Activated T-cell treated with anti-CD3 and anti-CD28 coated beads, Interleukin-2, amount 50 U/mL, for 48 hours (primary cell): ENCODE results near the gene CEP70.
"Not testable (repeated sequence)": the region's sequence is repeated elsewhere in the genome, so short reads cannot be mapped to it uniquely, and the experiment has no call there.

Experiments used
- DNase-seq, 2 experiments: peaks; one replicate each; pipeline ENCODE4 v3.0.0-alpha.2; 2020

The CEP70 gene

DNA sequence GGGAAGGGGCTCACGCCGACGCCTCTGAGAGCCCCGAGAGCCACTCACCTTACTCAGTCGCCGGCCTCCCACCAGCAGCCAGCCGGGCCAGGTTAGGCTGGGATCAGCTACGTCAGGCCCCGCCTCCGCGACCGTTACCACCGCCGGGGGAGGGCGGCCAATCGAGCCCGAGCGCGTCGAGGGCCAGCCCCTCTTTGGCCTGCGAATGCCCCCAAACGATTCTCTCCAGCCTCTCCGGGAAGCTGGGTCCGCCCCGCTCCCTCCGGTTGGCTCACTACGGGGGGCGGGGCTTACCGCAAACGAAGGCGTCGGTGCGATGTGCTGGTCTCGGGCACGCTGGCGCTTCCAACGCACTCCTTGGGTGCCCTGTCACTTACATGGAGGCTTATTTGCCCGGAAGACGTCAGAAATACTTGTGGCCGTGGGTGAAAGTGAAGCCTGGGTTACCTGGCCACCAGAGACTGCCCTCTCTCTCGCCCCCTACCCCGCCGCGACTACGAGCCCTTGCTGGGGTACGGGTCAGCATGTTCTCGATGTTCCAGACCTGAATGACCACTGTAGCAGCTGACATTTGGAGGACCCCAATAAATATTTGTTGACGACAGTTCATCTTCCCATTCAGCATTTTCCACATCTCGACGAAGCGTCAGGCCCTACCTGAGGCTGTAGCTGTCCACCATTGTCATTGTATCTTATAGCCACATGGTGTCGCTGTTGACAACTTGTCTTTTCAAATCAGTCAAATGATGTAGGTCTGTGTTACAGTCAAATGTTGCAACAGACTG lies at the start of gene CEP70:
TSS of gene CEP70 (minus strand) at position 111 of the 785 bp plus-strand sequence. CDS start 21,333 bp downstream, outside the sequence.
- peak; percentile 89 to 91 for DNase-seq

GRCh38 chr3:138642927-138643253 lies 48.8 kb upstream of the CEP70 start:
- DNase-seq: no peak

GRCh38 chr3:138642226-138642926 lies 48.3 kb upstream of the CEP70 start:
- DNase-seq: no peak

GRCh38 chr3:138640537-138640936 lies 46.5 kb upstream of the CEP70 start:
- DNase-seq: no peak

DNA sequence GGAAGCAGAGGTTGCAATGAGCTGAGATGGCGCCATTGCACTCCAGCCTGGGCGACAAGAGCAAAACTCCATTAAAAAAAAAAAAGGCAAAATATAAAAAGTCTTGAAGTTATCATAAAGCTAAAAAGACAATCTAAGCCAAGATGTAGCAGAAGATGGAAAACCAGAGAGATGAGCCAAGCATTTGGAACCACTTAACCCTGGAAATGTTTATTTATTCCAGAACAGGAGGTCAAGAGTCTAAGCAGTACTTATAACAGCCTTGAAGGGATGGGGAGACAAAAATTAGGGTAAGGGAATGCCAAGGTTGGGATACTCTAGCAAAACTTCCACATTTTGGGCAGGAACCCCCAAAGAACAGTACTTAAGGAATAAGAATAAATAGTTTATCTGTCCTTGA lies 44.6 kb upstream of the CEP70 start:
- DNase-seq: no peak

- DNase-seq: no peak
Measured at GRCh38 chr3:138629526-138629925, 35.5 kb upstream of the CEP70 start.

DNA sequence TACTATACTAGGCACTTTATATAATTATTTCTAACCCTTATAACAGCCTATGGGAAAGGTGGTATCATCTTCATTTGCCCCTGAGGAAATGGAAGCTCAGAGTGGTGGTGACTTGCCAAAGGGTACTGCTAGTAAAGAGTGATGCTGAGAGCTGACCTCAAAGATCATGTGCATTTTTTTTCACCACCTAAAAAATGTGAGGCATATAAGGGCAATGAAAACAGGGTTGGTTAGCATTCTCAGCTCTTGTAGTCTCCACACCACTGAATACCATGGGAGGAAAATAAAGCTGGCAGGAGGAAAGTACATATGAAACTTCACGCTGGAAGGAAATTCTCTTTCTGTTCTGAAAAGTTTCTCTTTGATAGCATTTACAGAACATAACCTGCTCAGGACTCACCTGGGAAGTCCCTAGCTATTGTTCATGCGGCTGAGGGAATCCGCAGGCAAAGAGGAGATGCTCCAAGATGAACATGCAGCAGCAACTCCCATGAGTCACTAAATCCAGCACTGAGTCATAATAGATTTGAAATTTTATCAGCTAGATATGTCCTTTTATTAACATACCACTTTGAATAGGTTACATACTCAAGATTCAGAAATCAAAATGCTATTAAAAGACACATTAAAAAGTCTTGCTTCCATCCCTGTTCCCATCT lies 31.8 kb upstream of the CEP70 start:
- no peak for DNase-seq

DNA sequence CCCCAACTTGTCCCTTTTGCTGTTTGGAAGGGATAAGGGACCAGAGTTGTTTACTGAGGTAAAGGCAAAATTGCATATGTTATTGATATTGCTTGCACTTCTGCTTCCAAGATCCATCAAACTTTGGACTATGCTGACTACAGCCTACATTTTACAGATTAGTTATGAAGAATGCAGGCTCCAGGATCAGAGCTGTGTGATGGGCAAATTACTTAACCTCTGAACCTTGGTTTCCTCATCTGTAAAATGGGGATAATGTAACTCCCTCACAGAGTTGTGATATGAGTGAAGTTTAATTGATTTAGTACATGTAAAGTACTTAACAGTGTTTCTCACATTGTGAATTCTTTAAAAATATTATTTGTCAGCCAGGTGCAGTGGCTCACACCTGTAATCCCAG lies 30.5 kb upstream of the CEP70 start:
- no peak for DNase-seq

- DNase-seq: no peak
Measured at GRCh38 chr3:138620431-138620830, 26.4 kb upstream of the CEP70 start.

DNA sequence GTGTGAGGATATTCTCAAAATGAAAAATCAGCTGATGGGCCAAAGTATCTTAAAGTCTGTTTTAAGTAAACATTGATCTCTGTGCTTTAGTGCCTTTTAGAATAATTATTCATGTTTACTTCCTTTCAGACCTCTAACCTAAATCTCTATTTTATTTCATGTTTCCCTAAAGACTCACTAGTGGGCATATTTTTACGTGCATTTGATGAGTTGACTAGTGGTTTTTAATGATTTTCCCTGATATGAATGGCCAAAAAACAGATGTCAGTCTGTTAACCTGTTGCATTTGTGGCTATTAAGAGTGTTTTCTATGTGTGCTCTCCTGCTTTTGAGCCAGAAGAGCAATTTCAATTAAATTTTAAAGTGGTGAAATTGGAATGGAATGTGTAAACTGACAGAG lies 21.4 kb upstream of the CEP70 start:
- no peak for DNase-seq

DNA sequence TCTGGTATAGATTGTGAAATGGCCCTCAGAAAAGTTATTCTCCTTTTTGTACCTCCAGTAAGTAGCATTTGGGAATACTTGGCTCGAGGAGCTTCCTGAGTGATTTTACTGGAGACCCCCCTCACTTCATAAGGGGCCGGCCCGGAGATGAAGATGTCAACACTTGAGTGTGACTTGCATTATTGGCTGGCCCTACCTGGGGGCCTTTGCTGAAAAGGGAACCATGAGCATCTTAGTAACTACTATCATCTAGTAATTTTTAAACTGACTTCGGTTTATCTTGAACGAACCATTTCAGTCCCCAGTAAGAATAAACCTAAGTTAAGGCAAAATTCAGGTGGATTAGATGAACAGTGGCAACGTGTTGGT lies 15.8 kb upstream of the CEP70 start:
- DNase-seq: no peak

- DNase-seq: peak; percentile 75 to 82
Measured at GRCh38 chr3:138608322-138609135, 14.5 kb upstream of the CEP70 start, which contains the start of gene FAIM. Gene FAIM, plus strand, starts transcription at chr3:138608771. Its CDS starts 10,956 bp downstream, at chr3:138619727.

- DNase-seq: not testable (repeated sequence)
Measured at GRCh38 chr3:138604106-138604595, 10.1 kb upstream of the CEP70 start.

DNA sequence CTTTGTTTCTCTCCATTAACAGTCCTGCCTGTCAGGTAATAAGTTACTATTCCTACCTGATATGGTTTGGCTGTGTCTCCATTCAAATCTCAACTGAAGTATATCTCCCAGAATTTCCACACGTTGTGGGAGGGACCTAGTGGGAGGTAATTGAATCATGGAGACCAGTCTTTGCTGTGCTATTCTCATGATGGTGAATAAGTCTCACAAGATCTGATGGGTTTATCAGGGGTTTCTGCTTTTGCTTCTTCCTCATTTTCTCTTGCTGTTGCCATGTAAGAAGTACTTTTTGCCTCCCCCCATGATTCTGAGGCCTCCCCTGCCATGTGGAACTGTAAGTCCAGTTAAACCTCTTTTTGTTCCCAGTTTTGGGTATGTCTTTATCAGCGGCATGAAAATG lies 7.6 kb upstream of the CEP70 start:
- not testable (repeated sequence) for DNase-seq

- no peak for DNase-seq
Measured at GRCh38 chr3:138600100-138600745, 6.2 kb upstream of the CEP70 start.

DNA sequence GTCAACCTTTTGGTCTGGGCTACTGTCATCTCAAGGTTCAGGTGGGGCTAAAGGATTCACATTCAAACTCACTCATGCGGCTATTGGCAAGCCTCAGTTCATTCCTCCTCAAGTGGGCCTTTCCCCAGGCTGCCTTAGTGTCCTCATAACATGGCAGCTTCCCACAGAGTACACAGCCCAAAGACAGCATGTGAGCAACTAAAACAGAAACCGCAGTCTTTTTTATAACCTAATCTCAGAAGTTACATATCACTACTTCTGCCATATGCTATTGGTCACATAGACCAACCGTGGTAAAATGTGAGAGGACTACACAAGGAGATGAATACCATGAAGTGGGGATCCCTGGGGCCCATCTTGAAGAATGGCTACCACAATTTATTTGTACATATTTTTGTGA lies 4.5 kb upstream of the CEP70 start:
- no peak for DNase-seq

DNA sequence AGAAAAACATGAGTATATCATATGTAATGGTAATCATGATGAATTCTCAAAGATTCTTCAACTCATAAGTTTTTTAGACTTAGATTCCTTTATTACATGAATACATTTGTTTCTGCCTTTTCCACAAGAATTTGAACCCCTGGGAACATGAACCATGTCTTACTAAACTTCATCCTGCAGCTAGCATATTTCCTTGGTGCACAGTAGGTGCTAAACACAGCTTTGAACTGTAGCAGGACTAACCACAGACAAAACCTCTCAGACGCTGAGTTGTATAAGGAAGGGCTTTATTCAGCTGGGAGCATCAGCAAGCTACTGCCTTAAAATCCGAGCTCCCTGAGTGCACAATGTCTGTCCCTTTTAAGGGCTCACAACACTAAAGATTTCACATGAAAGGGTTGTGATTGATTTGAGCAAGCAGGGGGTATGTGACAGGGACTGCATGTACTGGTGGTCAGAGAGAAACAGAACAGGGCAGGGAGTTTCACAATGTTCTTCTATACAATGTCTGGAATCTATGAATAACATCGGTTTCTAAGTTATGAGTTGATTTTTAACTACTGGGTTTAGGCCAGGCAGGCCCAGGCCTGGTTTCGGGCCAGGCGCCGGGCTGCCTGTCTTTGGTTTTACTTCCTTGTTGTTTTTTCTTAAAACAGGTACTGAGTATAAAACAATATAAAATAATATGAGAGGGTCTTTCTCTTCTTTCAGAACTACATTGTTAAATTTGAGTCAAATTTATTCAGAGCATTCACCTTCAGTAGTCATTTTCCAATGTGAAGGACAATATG lies 3.3 kb upstream of the CEP70 start:
- not testable (repeated sequence) for DNase-seq

GRCh38 chr3:138594935-138595610 lies 1.0 kb upstream of the CEP70 start:
- no peak for DNase-seq

DNA sequence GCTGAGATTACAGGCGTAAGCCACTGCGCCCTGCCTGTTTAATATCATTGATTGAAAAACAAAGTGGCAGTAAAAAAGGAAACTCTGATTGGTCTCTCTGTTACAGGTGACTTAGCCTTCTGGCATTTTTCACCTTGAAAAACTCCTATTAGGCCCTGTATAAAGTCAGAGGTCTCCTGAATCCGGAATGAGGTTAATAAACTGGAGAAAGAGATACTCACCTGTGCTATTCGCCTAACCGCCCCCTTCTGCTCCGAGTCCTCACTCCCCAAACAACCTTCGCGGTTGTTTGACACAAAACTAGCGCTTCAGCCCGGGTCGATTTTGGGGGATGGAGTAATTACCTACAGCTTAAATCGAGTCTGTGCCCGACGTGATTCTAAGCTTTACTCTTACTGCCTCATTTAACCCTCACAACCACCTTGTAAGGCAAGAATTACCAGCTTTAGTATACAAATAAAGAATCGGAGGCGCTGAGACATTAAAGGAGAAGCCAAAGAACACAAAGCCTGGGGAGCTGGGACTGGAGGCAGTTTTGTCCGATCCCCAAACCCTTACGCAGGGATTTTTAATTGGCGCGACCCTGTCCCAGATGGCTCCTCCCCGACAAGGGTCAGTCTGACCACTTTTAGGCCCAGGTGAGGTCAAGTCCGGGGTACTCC lies 441 bp downstream of the CEP70 start:
- peak in 1 of 2 experiments; percentile 37 for DNase-seq

GRCh38 chr3:138591392-138591791 lies 2.7 kb downstream of the CEP70 start:
- no peak for DNase-seq
